Neural cell (in vitro differentiated cells): Measurements from ENCODE around the gene FER1L5.

ENCODE experiments used
- EP300 ChIP-seq: fragments of 450-650 bp; conservative IDR thresholded peaks from 2 replicates; pipeline ENCODE4 v1.6.1; 2014; ENCODE audit warnings: antibody characterized with exemption, mild to moderate bottlenecking, moderate library complexity; ENCODE audit not compliant: poor library complexity, severe bottlenecking
- EZH2 ChIP-seq: fragments of 200-600, 300-800 bp; shearing (Covaris generic), sonication (generic); IDR thresholded peaks from 2 replicates; pipeline ENCODE4 v1.6.1; 2014; ENCODE audit warnings: antibody characterized with exemption, low read length, borderline replicate concordance, mild to moderate bottlenecking; ENCODE audit not compliant: insufficient read depth, poor library complexity, severe bottlenecking
- MXI1 ChIP-seq: fragments of 450-650 bp; conservative IDR thresholded peaks from 2 replicates; pipeline ENCODE4 v1.6.1; 2014; ENCODE audit warnings: antibody characterized with exemption, mild to moderate bottlenecking; ENCODE audit not compliant: poor library complexity, severe bottlenecking
- POLR2AphosphoS5 ChIP-seq: IDR thresholded peaks from 2 replicates; pipeline ENCODE4 v1.6.1; 2012
- REST ChIP-seq: IDR thresholded peaks from 2 replicates; pipeline ENCODE4 v1.6.1; 2012; ENCODE audit warnings: borderline replicate concordance
- SMC3 ChIP-seq: fragments of 450-650 bp; conservative IDR thresholded peaks from 2 replicates; pipeline ENCODE4 v1.6.1; 2014; ENCODE audit warnings: antibody characterized with exemption, mild to moderate bottlenecking, moderate library complexity; ENCODE audit not compliant: poor library complexity
- TAF1 ChIP-seq: IDR thresholded peaks from 2 replicates; pipeline ENCODE4 v1.6.1; 2012; ENCODE audit warnings: low read depth
- TF ChIP-seq, protein P1 (sequence below): fragments of 450-650 bp; IDR thresholded peaks from 2 replicates; pipeline ENCODE4 v1.5.1; 2014; ENCODE audit warnings: antibody characterized with exemption, mild to moderate bottlenecking, moderate library complexity; ENCODE audit not compliant: poor library complexity, severe bottlenecking

DNA sequence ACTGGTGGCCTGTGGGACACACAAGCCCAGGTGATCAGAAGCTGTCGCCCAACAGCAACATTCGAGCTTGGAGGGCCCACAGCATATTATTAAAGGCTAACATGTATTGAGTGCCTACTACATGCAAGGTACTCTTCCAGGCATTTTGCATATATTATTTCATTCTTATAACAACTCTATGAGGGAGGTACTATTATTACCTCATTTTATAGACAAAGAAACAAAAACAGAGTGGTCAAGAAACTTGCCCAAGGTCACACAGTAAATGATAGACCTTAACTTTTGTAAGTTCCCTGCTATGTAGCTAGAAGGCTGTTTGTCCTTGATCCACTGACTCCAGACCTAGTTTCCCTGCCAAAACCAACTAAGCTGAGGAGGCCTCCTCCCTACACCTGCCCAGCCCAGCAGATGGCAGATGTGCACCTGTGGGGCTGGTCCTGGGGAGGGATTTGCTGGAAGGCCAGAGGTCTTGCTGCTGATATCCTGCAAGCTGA is 40.2 kb upstream of the FER1L5 start:
- TF ChIP-seq, protein P1, sequence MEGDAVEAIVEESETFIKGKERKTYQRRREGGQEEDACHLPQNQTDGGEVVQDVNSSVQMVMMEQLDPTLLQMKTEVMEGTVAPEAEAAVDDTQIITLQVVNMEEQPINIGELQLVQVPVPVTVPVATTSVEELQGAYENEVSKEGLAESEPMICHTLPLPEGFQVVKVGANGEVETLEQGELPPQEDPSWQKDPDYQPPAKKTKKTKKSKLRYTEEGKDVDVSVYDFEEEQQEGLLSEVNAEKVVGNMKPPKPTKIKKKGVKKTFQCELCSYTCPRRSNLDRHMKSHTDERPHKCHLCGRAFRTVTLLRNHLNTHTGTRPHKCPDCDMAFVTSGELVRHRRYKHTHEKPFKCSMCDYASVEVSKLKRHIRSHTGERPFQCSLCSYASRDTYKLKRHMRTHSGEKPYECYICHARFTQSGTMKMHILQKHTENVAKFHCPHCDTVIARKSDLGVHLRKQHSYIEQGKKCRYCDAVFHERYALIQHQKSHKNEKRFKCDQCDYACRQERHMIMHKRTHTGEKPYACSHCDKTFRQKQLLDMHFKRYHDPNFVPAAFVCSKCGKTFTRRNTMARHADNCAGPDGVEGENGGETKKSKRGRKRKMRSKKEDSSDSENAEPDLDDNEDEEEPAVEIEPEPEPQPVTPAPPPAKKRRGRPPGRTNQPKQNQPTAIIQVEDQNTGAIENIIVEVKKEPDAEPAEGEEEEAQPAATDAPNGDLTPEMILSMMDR, result no peak
- TF ChIP-seq EP300, result no peak
- TF ChIP-seq SMC3, result no peak
- TF ChIP-seq REST, result no peak
- TF ChIP-seq EZH2, result no peak
- no peak for TF ChIP-seq POLR2AphosphoS5
- no peak for TF ChIP-seq MXI1
- TF ChIP-seq TAF1, result no peak
